Calu3 (cell line): ENCODE data around the gene DDX54. TPM values are rescaled to one million over a fixed set of nuclear protein-coding genes. Genes with fewer than 3 reads are reported as not detected.

Source experiments
- BruUV-seq: library from RNA; stranded (reverse); fragments of 400-500 nt; replicated peaks from 2 replicates; lab custom pipeline; 2021; lab: Mats Ljungman, UMichigan
- CTCF ChIA-PET: fragments of 300-600 bp; sonication (Branson Sonifier 250); formaldehyde crosslinking; loops from one replicate; lab custom pipeline; 2022; ENCODE audit warnings: antibody characterized with exemption; lab: Charles Lee
- DNase-seq: peaks from one replicate; pipeline ENCODE4 v3.0.0; 2022
- H3K27ac Mint-ChIP-seq: one replicate; pipeline ENCODE4 v1.8.0; 2022; ENCODE audit warnings: mixed read lengths; ENCODE audit not compliant: unreplicated experiment
- H3K27me3 Mint-ChIP-seq: one replicate; pipeline ENCODE4 v1.8.0; 2022; ENCODE audit warnings: mixed read lengths; ENCODE audit not compliant: unreplicated experiment
- H3K36me3 Mint-ChIP-seq: one replicate; pipeline ENCODE4 v1.8.0; 2022; ENCODE audit warnings: mild to moderate bottlenecking, moderate library complexity, mixed read lengths; ENCODE audit not compliant: insufficient read depth, unreplicated experiment
- H3K4me1 Mint-ChIP-seq: one replicate; pipeline ENCODE4 v1.8.0; 2022; ENCODE audit warnings: mild to moderate bottlenecking, low read depth, mixed read lengths; ENCODE audit not compliant: unreplicated experiment
- H3K4me3 Mint-ChIP-seq: one replicate; pipeline ENCODE4 v1.8.0; 2022; ENCODE audit warnings: mild to moderate bottlenecking, low read depth, moderate library complexity, mixed read lengths; ENCODE audit not compliant: unreplicated experiment
- H3K9me3 Mint-ChIP-seq: one replicate; pipeline ENCODE4 v1.8.0; 2022; ENCODE audit warnings: low read depth, mixed read lengths; ENCODE audit not compliant: unreplicated experiment
- CTCF ChIP-seq: fragments of 200-600 bp; IDR thresholded peaks from one replicate; pipeline ENCODE4 v1.8.0; 2022; ENCODE audit warnings: antibody characterized with exemption; ENCODE audit not compliant: unreplicated experiment
- intact Hi-C: fragments of 100-400 bp; cut with micrococcal nuclease; formaldehyde crosslinking; loops from one replicate; pipeline ENCODE4 v1.10.0; 2022; ENCODE audit not compliant: unreplicated experiment
- total RNA-seq: library from RNA; stranded (reverse); gene quantifications from 2 replicates; pipeline ENCODE4 v1.2.3, GENCODE V29; 2022

The DDX54 gene
- total RNA-seq, 1 experiment from 2014 or later = 104 TPM

- intact Hi-C loops = no loop called here
- CTCF ChIA-PET = interaction anchor here (0.8 kb wide), 1 partner anchor 151 kb away, joined by 4 read pairs; no protein-coding TSS in a partner anchor
- H3K9me3 Mint-ChIP-seq = no peaks in the 10 kb centered on the region
Measured at GRCh38 chr12:113155060-113155459, 30.2 kb downstream of the DDX54 start.

GRCh38 chr12:113154351-113154973, 30.8 kb downstream of the DDX54 start:
- Mint-ChIP-seq H3K27me3 (no peaks in the 10 kb centered on the region), H3K4me3 (no peak overlapping the region), H3K27ac (no peak overlapping the region), H3K9me3 (no peaks in the 10 kb centered on the region), H3K36me3 (peaks cover 55% of the 10 kb centered on the region), H3K4me1 (peaks cover 30% of the 10 kb centered on the region)
- no peak for DNase-seq
- TF ChIP-seq CTCF = no peak
- CTCF ChIA-PET = interaction anchor here (5.9 kb wide), 1 partner anchor 18 kb away, joined by 108 read pairs; the partner anchor contains the start of gene RASAL1
- intact Hi-C loops = loop anchor here (5.0 kb wide), 1 partner anchor 162 kb away; no protein-coding TSS in a partner anchor
- no TSS peak for BruUV-seq

More at GRCh38 chr12:113155060-113155459, 30.2 kb downstream of the DDX54 start:
- no peak overlapping the region for H3K27ac Mint-ChIP-seq
- H3K4me1 Mint-ChIP-seq = peaks cover 29% of the 10 kb centered on the region
- no peaks in the 10 kb centered on the region for H3K27me3 Mint-ChIP-seq
- TF ChIP-seq CTCF = no peak
- H3K4me3 Mint-ChIP-seq = no peak overlapping the region
- no TSS peak for BruUV-seq
- peaks cover 57% of the 10 kb centered on the region for H3K36me3 Mint-ChIP-seq
- no peak for DNase-seq

GRCh38 chr12:113152835-113153814, 32.2 kb downstream of the DDX54 start:
- DNase-seq = peak; percentile 89
- BruUV-seq = TSS peak; percentile 69
- Mint-ChIP-seq H3K4me1 (peaks cover 30% of the 10 kb centered on the region), H3K27ac (peak overlapping the region; percentile 13), H3K9me3 (no peaks in the 10 kb centered on the region), H3K36me3 (peaks cover 48% of the 10 kb centered on the region), H3K27me3 (no peaks in the 10 kb centered on the region), H3K4me3 (peak overlapping the region; percentile 98)
- TF ChIP-seq CTCF = peak; percentile 25
- CTCF ChIA-PET = interaction anchor here (0.8 to 5.9 kb wide), 10 partner anchors 11 to 104 kb away, joined by 3 to 108 read pairs (median 5); partner anchors contain the start of gene RASAL1
- intact Hi-C loops = loop anchor here (1.0 to 5.0 kb wide), 4 partner anchors 18 to 161 kb away; partner anchors contain the start of gene RASAL1

- DNase-seq = no peak
- H3K36me3 Mint-ChIP-seq = peaks cover 41% of the 10 kb centered on the region
- CTCF ChIA-PET = interaction anchor here (0.9 to 5.9 kb wide), 9 partner anchors 10 to 103 kb away, joined by 3 to 108 read pairs (median 5); partner anchors contain the start of gene RASAL1
- peak overlapping the region; percentile 13 for H3K27ac Mint-ChIP-seq
- peak overlapping the region; percentile 98 for H3K4me3 Mint-ChIP-seq
- no peaks in the 10 kb centered on the region for H3K27me3 Mint-ChIP-seq
- intact Hi-C loops = loop anchor here (2.0 to 5.0 kb wide), 2 partner anchors 18 to 160 kb away; partner anchors contain the start of gene RASAL1
- TF ChIP-seq CTCF = no peak
- H3K4me1 Mint-ChIP-seq = peaks cover 30% of the 10 kb centered on the region
- TSS peak; percentile 26 for BruUV-seq
- no peaks in the 10 kb centered on the region for H3K9me3 Mint-ChIP-seq
Measured at GRCh38 chr12:113152196-113152834, 33.0 kb downstream of the DDX54 start.
